Measurements from ENCODE around the gene CADM2. TPM values are rescaled to one million over a fixed set of nuclear protein-coding genes. Genes with fewer than 3 reads are reported as not detected.

The CADM2 gene
- total RNA-seq, 1 experiment from 2014 or later, result 10.9 TPM

GRCh38 chr3:84925571-84925970 is 33.2 kb upstream of the CADM2 start:
- H3K36me3 Mint-ChIP-seq (ENCODE audit: insufficient read depth in 1 of 3, low read depth in 3 of 3), result peaks cover 0 to 2% (median 0%) of the 10 kb centered on the region in 3 experiments; a peak in 1 of 7 replicates
- H3K14ac ChIP-seq (ENCODE audit: insufficient read depth, low read length), result no peak overlapping the region
- no peaks in the 10 kb centered on the region for H3K23me2 ChIP-seq (ENCODE audit: insufficient read length, low read depth, low read length, poor library complexity, severe bottlenecking)
- 0 out of 4 replicates have a peak, but pooled peaks cover 0 to 2% of the 10 kb centered on the region in 2 experiments for H3K4me1 Mint-ChIP-seq
- H2AFZ ChIP-seq (ENCODE audit: low read length), result no peak overlapping the region
- H2BK12ac ChIP-seq (ENCODE audit: insufficient read length, low read depth, low read length), result no peak overlapping the region
- H4K20me1 ChIP-seq (ENCODE audit: control insufficient read depth, insufficient read depth, insufficient read length), result no peaks in the 10 kb centered on the region
- H3K9me3 Mint-ChIP-seq, result peaks cover 2 to 4% of the 10 kb centered on the region in 2 experiments; a peak in 3 of 5 replicates
- no peak overlapping the region for H3K4me3 Mint-ChIP-seq
- no peak overlapping the region for H4K8ac ChIP-seq (replicated peaks; ENCODE audit: insufficient read length, low read depth, low read length)
- no peak overlapping the region for H3K56ac ChIP-seq (ENCODE audit: insufficient read length, low read depth, low read length)
- no peak overlapping the region for H3T11ph ChIP-seq (ENCODE audit: low read length)
- no peak overlapping the region for H4K91ac ChIP-seq (ENCODE audit: insufficient read length, low read depth, low read length)
- H3K9me3 ChIP-seq (ENCODE audit: control insufficient read depth, low read depth, low read length), result no peaks in the 10 kb centered on the region
- no peak overlapping the region for H2AK5ac ChIP-seq (ENCODE audit: insufficient read length, low read length)
- no peak overlapping the region for H2BK20ac ChIP-seq (ENCODE audit: low read depth, low read length, poor library complexity, severe bottlenecking)
- no peak overlapping the region for H4K5ac ChIP-seq (ENCODE audit: insufficient read length, low read depth, low read length)
- H3K27ac Mint-ChIP-seq, result no peak overlapping the region
- H3K4me1 ChIP-seq (ENCODE audit: insufficient read depth, low read length), result no peaks in the 10 kb centered on the region
- no CpG with 5 or more reads among the region's 1 CpG for WGBS (ENCODE audit: extremely low coverage, insufficient read length, low lambda C conversion rate)
- H2BK15ac ChIP-seq (ENCODE audit: low read depth, low read length), result no peak overlapping the region
- no peaks in the 10 kb centered on the region for H3K79me1 ChIP-seq (ENCODE audit: insufficient read depth, low read depth, low read length, poor library complexity, severe bottlenecking)
- H3K27ac ChIP-seq (ENCODE audit: insufficient read length, low read depth, low read length), result no peak overlapping the region
- H2BK120ac ChIP-seq (ENCODE audit: low read depth, low read length, poor library complexity, severe bottlenecking), result no peak overlapping the region
- H3K4me2 ChIP-seq (ENCODE audit: insufficient read depth, insufficient read length, low read length), result no peak overlapping the region
- H3K27me3 ChIP-seq (ENCODE audit: insufficient read depth, low read length), result no peaks in the 10 kb centered on the region
- DNase-seq, result no peak
- H2BK5ac ChIP-seq (ENCODE audit: insufficient read length, low read length), result no peak overlapping the region
- H3K9ac ChIP-seq (ENCODE audit: extremely low read depth, insufficient read length, low read length), result no peak overlapping the region
- H3K18ac ChIP-seq (ENCODE audit: insufficient read length, low read depth, low read length), result no peak overlapping the region
- no peak overlapping the region for H3K23ac ChIP-seq (ENCODE audit: insufficient read length, low read depth, low read length)
- TF ChIP-seq, protein P1, sequence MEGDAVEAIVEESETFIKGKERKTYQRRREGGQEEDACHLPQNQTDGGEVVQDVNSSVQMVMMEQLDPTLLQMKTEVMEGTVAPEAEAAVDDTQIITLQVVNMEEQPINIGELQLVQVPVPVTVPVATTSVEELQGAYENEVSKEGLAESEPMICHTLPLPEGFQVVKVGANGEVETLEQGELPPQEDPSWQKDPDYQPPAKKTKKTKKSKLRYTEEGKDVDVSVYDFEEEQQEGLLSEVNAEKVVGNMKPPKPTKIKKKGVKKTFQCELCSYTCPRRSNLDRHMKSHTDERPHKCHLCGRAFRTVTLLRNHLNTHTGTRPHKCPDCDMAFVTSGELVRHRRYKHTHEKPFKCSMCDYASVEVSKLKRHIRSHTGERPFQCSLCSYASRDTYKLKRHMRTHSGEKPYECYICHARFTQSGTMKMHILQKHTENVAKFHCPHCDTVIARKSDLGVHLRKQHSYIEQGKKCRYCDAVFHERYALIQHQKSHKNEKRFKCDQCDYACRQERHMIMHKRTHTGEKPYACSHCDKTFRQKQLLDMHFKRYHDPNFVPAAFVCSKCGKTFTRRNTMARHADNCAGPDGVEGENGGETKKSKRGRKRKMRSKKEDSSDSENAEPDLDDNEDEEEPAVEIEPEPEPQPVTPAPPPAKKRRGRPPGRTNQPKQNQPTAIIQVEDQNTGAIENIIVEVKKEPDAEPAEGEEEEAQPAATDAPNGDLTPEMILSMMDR (conservative IDR thresholded peaks at IDR 0.05), result no peak
- no peaks in the 10 kb centered on the region for H3K79me2 ChIP-seq (ENCODE audit: insufficient read depth, low read length)
- no peak overlapping the region for H3K4ac ChIP-seq (ENCODE audit: low read depth, low read length)
- H3K27me3 Mint-ChIP-seq (ENCODE audit: low read depth), result no peaks in the 10 kb centered on the region

All from H9 (cell line).